HepG2 (cell line): ENCODE data around the gene SEMA6B. TPM values are rescaled to one million over a fixed set of nuclear protein-coding genes. Genes with fewer than 3 reads are reported as not detected.

Experiments
- ATAC-seq: fragments of 200-7000 bp; cut with Tn5 transposase; 3 replicates; pipeline ENCODE4 v1.9.1; 2020; ENCODE audit warnings: mild to moderate bottlenecking, moderate library complexity
- BruUV-seq: library from RNA; stranded (reverse); fragments of 400-500 nt; replicated peaks from 2 replicates; lab custom pipeline; 2021; lab: Mats Ljungman, UMichigan
- CTCF ChIA-PET: fragments of 300-600 bp; formaldehyde crosslinking; extraction: SDS; loops from one replicate; lab custom pipeline; 2021; ENCODE audit warnings: low total read pairs, inconsistent platforms, low intra/inter-chr PET ratio; lab: Yijun Ruan, JAX
- POLR2A ChIA-PET: fragments of 350-600 bp; sonication (Branson Sonifier 250); formaldehyde crosslinking; loops from one replicate; lab custom pipeline; 2020; ENCODE audit warnings: antibody characterized with exemption, inconsistent platforms; lab: Yijun Ruan, JAX
- DNase-seq: peaks from one replicate; pipeline ENCODE4 v3.0.0-alpha.2; 2015; ENCODE audit warnings: low spot score
- FAIRE-seq: peaks from 3 replicates; lab custom pipeline; 2011; peaks lifted over from hg19 to GRCh38; lab: Jason Lieb, UNC
- H2AFZ ChIP-seq: one replicate; pipeline ENCODE4 v1.6.1; 2011; ENCODE audit warnings: low read length, inconsistent platforms
- H3K27ac ChIP-seq: fragments of 300-600 bp; 3 replicates; pipeline ENCODE4 v1.8.0; 2011; ENCODE audit warnings: mixed run types, mild to moderate bottlenecking, mixed read lengths, low read length, inconsistent platforms; ENCODE audit not compliant: insufficient read depth; ENCODE audit errors: extremely low read length
- H3K27me3 ChIP-seq, 2 experiments: fragments of 200-600 bp in 1 of 2; 2 replicates in 1 of 2; 3 replicates in 1 of 2; pipeline versions ENCODE4 v1.6.0 to v1.8.0; 2011; ENCODE audit warnings: low read length in 2 of 2, mild to moderate bottlenecking in 2 of 2, moderate library complexity in 2 of 2, inconsistent platforms in 1 of 2; ENCODE audit not compliant: insufficient read depth in 2 of 2, control insufficient read depth in 1 of 2
- H3K36me3 ChIP-seq, 2 experiments: fragments of 200-600 bp in 1 of 2; replicated peaks in 1 of 2; 2 replicates in 1 of 2; 3 replicates in 1 of 2; pipeline versions ENCODE4 v1.5.1 to v1.8.0; 2011; ENCODE audit warnings: low read length in 2 of 2, inconsistent platforms in 1 of 2; ENCODE audit not compliant: insufficient read depth in 2 of 2, control insufficient read depth in 1 of 2
- H3K4me1 ChIP-seq: 2 replicates; pipeline ENCODE4 v1.5.1; 2012; ENCODE audit warnings: low read length, inconsistent platforms; ENCODE audit not compliant: insufficient read depth
- H3K4me2 ChIP-seq: 2 replicates; pipeline ENCODE4 v1.6.0; 2011; ENCODE audit warnings: low read depth, low read length, inconsistent platforms
- H3K4me3 ChIP-seq, 3 experiments: fragments of 200-600 bp in 1 of 3; sonication (generic), shearing (Covaris generic) in 1 of 3; replicated peaks in 1 of 3; 2 replicates each; pipeline ENCODE4 v1.5.1; 2011 to 2016; ENCODE audit warnings: low read length in 3 of 3, inconsistent platforms in 2 of 3, low read depth in 2 of 3, mild to moderate bottlenecking in 2 of 3, control low read depth in 1 of 3, mixed read lengths in 1 of 3; ENCODE audit not compliant: insufficient read depth in 1 of 3
- H3K79me2 ChIP-seq: one replicate; pipeline ENCODE4 v1.6.1; 2011; ENCODE audit warnings: low read length, inconsistent platforms; ENCODE audit not compliant: insufficient read depth
- H3K9ac ChIP-seq: 2 replicates; pipeline ENCODE4 v1.6.0; 2011; ENCODE audit warnings: mild to moderate bottlenecking, low read depth, low read length, inconsistent platforms; ENCODE audit not compliant: insufficient read depth
- H3K9me3 ChIP-seq: 2 replicates; pipeline ENCODE4 v1.5.1; 2012; ENCODE audit warnings: mild to moderate bottlenecking, low read length
- H4K20me1 ChIP-seq: 2 replicates; pipeline ENCODE4 v1.6.0; 2011; ENCODE audit warnings: inconsistent platforms, mild to moderate bottlenecking, low read length, moderate library complexity; ENCODE audit not compliant: insufficient read depth
- CREB1 ChIP-seq, 2 experiments: fragments of 450-650 bp in 1 of 2; IDR thresholded peaks; 2 replicates each; pipeline ENCODE4 v1.6.1; 2016 to 2017; ENCODE audit warnings: control low read depth in 1 of 2, mild to moderate bottlenecking in 1 of 2, missing compliant biosample characterization in 1 of 2, missing genetic modification characterization in 1 of 2
- EZH2 ChIP-seq: conservative IDR thresholded peaks from 2 replicates; pipeline ENCODE4 v1.6.1; 2012; ENCODE audit warnings: mild to moderate bottlenecking, low read depth, low read length, moderate library complexity
- MAF1 ChIP-seq: sonication (generic); formaldehyde crosslinking; IDR thresholded peaks from 2 replicates; pipeline ENCODE4 v1.5.0; 2020; ENCODE audit warnings: missing genetic modification reagents, borderline replicate concordance
- PCBP1 ChIP-seq: fragments of 200-400 bp; formaldehyde crosslinking; IDR thresholded peaks from 2 replicates; pipeline ENCODE4 v1.6.1; 2017; ENCODE audit warnings: mild to moderate bottlenecking, low read depth, low read length, borderline replicate concordance
- TBX3 ChIP-seq: fragments of 450-650 bp; IDR thresholded peaks from 2 replicates; pipeline ENCODE4 v1.6.1; 2017; ENCODE audit warnings: antibody characterized with exemption, mild to moderate bottlenecking, inconsistent platforms, borderline replicate concordance
- ZBTB42 ChIP-seq: sonication (generic); formaldehyde crosslinking; IDR thresholded peaks from 2 replicates; pipeline ENCODE4 v1.5.0; 2020; ENCODE audit warnings: mild to moderate bottlenecking, missing genetic modification reagents
- ZNF143 ChIP-seq: sonication (generic); formaldehyde crosslinking; IDR thresholded peaks from 2 replicates; pipeline ENCODE4 v1.4.0; 2020; ENCODE audit warnings: missing genetic modification reagents
- ZNF629 ChIP-seq: sonication (generic); formaldehyde crosslinking; conservative IDR thresholded peaks from 2 replicates; pipeline ENCODE4 v1.5.0; 2020; ENCODE audit warnings: missing genetic modification reagents
- ZNF646 ChIP-seq: sonication (generic); formaldehyde crosslinking; IDR thresholded peaks from 2 replicates; pipeline ENCODE4 v1.9.0; 2021; ENCODE audit warnings: mild to moderate bottlenecking, missing genetic modification reagents
- ZNF770 ChIP-seq: sonication (generic); formaldehyde crosslinking; IDR thresholded peaks from 2 replicates; pipeline ENCODE4 v1.5.0; 2020; ENCODE audit warnings: mild to moderate bottlenecking, missing genetic modification reagents
- WGBS: methylation state at CpG from one replicate; pipeline ENCODE4 v1.1.6; 2017; ENCODE audit warnings: low lambda C conversion rate; 5-methylcytosine and 5-hydroxymethylcytosine counted together
- in situ Hi-C: cut with HindIII; loops from 2 replicates; pipeline ENCODE4 v1.10.0; 2017; ENCODE audit warnings: low pct_unique_long_range_greater_than_20kb; ENCODE audit not compliant: extremely low pct_ligation_motif_present
- intact Hi-C: fragments of 100-400 bp; cut with micrococcal nuclease; formaldehyde crosslinking; loops from one replicate; pipeline ENCODE4 v1.10.0; 2022; ENCODE audit not compliant: unreplicated experiment
- polyA plus RNA-seq, 8 experiments: library from polyadenylated mRNA; depleted of rRNA in 3 of 8; stranded (reverse) in 7 of 8; unstranded in 1 of 8; fragments of >200 nt; fragmentation: Illumina TruSeq in 4 of 8; extraction: Trizol in 4 of 8; gene quantifications; 2 replicates each; pipeline versions ENCODE4 v1.2.1 to v1.2.3, GENCODE V29; 2011 to 2016; ENCODE audit warnings: low read depth in 4 of 8, missing spikeins in 1 of 8, mixed read lengths in 1 of 8; ENCODE audit not compliant: insufficient read depth in 1 of 8
- total RNA-seq, 5 experiments: library from RNA; depleted of rRNA; stranded (reverse); fragments of >200 nt; fragmentation: Illumina TruSeq; extraction: Trizol; gene quantifications; 2 replicates each; pipeline ENCODE4 v1.2.3, GENCODE V29; 2016; ENCODE audit warnings: low read depth in 1 of 5
- TF ChIP-seq, protein P1 (sequence below): sonication (generic); formaldehyde crosslinking; IDR thresholded peaks from 2 replicates; pipeline ENCODE4 v1.5.0; 2020; ENCODE audit warnings: mild to moderate bottlenecking, missing genetic modification reagents

Gene SEMA6B
- total and polyA plus RNA-seq, 2 of the 13 experiments (the other 11 are each of a cell fraction or from before 2014, with no cell fraction given), result 45.5 to 67.1 TPM

DNA sequence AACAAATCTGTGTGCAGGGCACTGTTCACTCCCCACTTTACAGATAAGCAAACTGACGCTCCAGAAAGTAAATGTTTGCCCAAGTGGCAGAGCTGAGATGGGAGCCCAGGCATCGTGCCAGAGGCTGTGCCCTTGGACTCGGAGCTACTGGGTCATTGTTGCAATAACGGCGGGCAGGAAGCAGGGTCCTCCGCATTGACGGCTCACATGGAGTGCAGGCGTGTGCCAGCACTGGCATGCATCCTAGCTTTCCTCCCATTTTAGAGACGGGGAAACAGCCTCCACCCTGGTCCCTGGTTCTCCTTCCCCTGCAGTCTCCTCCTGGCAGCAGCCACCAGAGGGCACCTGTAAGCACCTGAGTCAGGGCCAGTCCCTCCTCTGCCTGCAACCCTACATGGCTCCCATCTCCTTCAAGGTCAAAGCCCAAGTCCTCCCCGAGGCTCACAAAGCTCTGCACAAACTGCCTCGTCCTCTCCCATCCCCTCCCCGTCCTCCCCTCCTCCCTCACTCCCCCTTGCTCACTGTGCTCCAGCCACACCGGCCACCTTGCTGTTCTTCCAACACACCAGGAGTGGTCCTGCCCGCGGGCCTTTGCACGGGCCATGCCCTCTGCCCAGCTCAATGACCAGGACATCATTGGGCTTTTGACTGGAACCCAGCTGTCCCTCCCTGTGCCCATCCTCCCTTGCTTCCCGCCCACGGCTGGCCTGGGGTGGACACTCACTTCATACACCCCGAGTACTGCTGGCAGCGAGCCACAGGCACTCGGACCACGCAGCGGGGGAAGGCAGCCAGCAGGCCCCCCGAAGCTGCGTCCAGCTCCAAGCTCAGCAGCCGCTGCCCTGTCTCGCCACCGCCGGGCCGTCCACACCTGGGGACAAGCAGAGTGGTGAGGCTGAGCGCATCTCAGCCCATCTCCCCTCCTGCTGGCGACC lies 11.9 kb downstream of the SEMA6B start:
- peak; percentile 37 for ATAC-seq
- H3K9me3 ChIP-seq, result no peaks in the 10 kb centered on the region
- no peak overlapping the region for H3K27ac ChIP-seq
- intact Hi-C loops, result no loop called here
- no peak for FAIRE-seq
- no peak for DNase-seq
- no peak overlapping the region for H2AFZ ChIP-seq
- no peak overlapping the region for H3K4me2 ChIP-seq
- BruUV-seq, result no TSS peak
- H3K4me3 ChIP-seq, result no peak overlapping the region
- ChIA-PET POLR2A (interaction anchor here (0.6 to 1.2 kb wide), 2 partner anchors 47 to 89 kb away, joined by 3 read pairs; no protein-coding TSS in a partner anchor), CTCF (no interaction called here)
- no peaks in the 10 kb centered on the region for H4K20me1 ChIP-seq
- WGBS, result 84% methylated on average over 25 of the region's 32 CpGs
- peaks cover 2% of the 10 kb centered on the region for H3K4me1 ChIP-seq
- no peaks in the 10 kb centered on the region for H3K27me3 ChIP-seq
- H3K79me2 ChIP-seq, result no peaks in the 10 kb centered on the region
- H3K9ac ChIP-seq, result no peak overlapping the region
- H3K36me3 ChIP-seq, result peaks cover 26 to 40% of the 10 kb centered on the region in 2 experiments; a peak in 4 of 5 replicates
- in situ Hi-C loops, result no loop called here
- TF ChIP-seq CREB1 (IDR thresholded peaks at IDR 0.05), result no peak
- no peak for TF ChIP-seq CREB1 (CRISPR knock-in tag; IDR thresholded peaks at IDR 0.05)
- TF ChIP-seq, protein P1, sequence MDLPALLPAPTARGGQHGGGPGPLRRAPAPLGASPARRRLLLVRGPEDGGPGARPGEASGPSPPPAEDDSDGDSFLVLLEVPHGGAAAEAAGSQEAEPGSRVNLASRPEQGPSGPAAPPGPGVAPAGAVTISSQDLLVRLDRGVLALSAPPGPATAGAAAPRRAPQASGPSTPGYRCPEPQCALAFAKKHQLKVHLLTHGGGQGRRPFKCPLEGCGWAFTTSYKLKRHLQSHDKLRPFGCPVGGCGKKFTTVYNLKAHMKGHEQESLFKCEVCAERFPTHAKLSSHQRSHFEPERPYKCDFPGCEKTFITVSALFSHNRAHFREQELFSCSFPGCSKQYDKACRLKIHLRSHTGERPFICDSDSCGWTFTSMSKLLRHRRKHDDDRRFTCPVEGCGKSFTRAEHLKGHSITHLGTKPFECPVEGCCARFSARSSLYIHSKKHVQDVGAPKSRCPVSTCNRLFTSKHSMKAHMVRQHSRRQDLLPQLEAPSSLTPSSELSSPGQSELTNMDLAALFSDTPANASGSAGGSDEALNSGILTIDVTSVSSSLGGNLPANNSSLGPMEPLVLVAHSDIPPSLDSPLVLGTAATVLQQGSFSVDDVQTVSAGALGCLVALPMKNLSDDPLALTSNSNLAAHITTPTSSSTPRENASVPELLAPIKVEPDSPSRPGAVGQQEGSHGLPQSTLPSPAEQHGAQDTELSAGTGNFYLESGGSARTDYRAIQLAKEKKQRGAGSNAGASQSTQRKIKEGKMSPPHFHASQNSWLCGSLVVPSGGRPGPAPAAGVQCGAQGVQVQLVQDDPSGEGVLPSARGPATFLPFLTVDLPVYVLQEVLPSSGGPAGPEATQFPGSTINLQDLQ, result no peak
- no peak for TF ChIP-seq ZBTB42
- 0 out of 2 replicates have a peak, but pooled peaks have one; percentile 40 for TF ChIP-seq PCBP1
- peak; percentile 78 for TF ChIP-seq ZNF629 (CRISPR knock-in tag)
- no peak for TF ChIP-seq TBX3
- no peak for TF ChIP-seq ZNF143
- TF ChIP-seq ZNF770, result 0 out of 2 replicates have a peak, but pooled peaks have one; percentile 22
- TF ChIP-seq ZNF646 (CRISPR knock-in tag), result no peak
- TF ChIP-seq EZH2, result no peak
- no peak for TF ChIP-seq MAF1 (CRISPR knock-in tag)
